Measurements from ENCODE around the gene CTDSP2.

CTDSP2 gene

GRCh38 chr12:57795354-57795753, 51.2 kb downstream of the CTDSP2 start:
- no peak for TF ChIP-seq ZFX (IDR thresholded peaks at IDR 0.05; ENCODE audit: borderline replicate concordance)
- TF ChIP-seq CTCF (IDR thresholded peaks at IDR 0.05), result no peak
- no peak overlapping the region for H3K27ac ChIP-seq

- no peak for TF ChIP-seq CTCF (IDR thresholded peaks at IDR 0.05)
- no peak for TF ChIP-seq ZFX (IDR thresholded peaks at IDR 0.05; ENCODE audit: borderline replicate concordance)
Observed at GRCh38 chr12:57793920-57794319, 52.6 kb downstream of the CTDSP2 start.

GRCh38 chr12:57783861-57784260, 62.7 kb downstream of the CTDSP2 start:
- H3K27ac ChIP-seq, result no peak overlapping the region
- TF ChIP-seq ZFX (IDR thresholded peaks at IDR 0.05; ENCODE audit: borderline replicate concordance), result no peak
- TF ChIP-seq CTCF (IDR thresholded peaks at IDR 0.05), result no peak

More at GRCh38 chr12:57793920-57794319, 52.6 kb downstream of the CTDSP2 start:
- no peak overlapping the region for H3K27ac ChIP-seq

- peak overlapping the region; percentile 59 for H3K27ac ChIP-seq
- TF ChIP-seq ZFX (IDR thresholded peaks at IDR 0.05; ENCODE audit: borderline replicate concordance) (no peak), CTCF (IDR thresholded peaks at IDR 0.05) (no peak)
Observed at GRCh38 chr12:57783466-57783801, 63.1 kb downstream of the CTDSP2 start.

GRCh38 chr12:57782608-57783465, 63.7 kb downstream of the CTDSP2 start, which contains the start of gene TSFM:
TSFM (plus strand) TSS chr12:57782787; CDS start chr12:57782802, 15 bp downstream.
- peak within 1 kb of the TSS; percentile 59 for H3K27ac ChIP-seq
- TF ChIP-seq ZFX (IDR thresholded peaks at IDR 0.05; ENCODE audit: borderline replicate concordance) (no peak), CTCF (IDR thresholded peaks at IDR 0.05) (peak; percentile 99)

GRCh38 chr12:57782243-57782607, 64.3 kb downstream of the CTDSP2 start:
- H3K27ac ChIP-seq, result peak overlapping the region; percentile 59; the same call in 1 of the 2 replicates
- TF ChIP-seq CTCF (IDR thresholded peaks at IDR 0.05), result no peak

GRCh38 chr12:57781801-57782200, 64.7 kb downstream of the CTDSP2 start:
- no peak for TF ChIP-seq CTCF (IDR thresholded peaks at IDR 0.05)
- H3K27ac ChIP-seq, result peak overlapping the region; percentile 59; the same call in 1 of the 2 replicates

Data from 22Rv1 (cell line).